Fibroblast of skin of abdomen (primary cell): ENCODE measurements around the gene RPF1. TPM values are rescaled to one million over a fixed set of nuclear protein-coding genes. Genes with fewer than 3 reads are reported as not detected.
"Not testable (repeated sequence)": the region's sequence is repeated elsewhere in the genome, so short reads cannot be mapped to it uniquely, and the experiment has no call there.

Experiments
- DNase-seq: peaks from one replicate; pipeline ENCODE4 v3.0.0-alpha.2; 2013
- polyA plus RNA-seq, 2 experiments: library from polyadenylated mRNA; unstranded; fragments of 120-200 nt; gene quantifications; one replicate each; pipeline ENCODE4 v1.2.1, GENCODE V29; 2013; ENCODE audit not compliant: insufficient read length in 2 of 2

The RPF1 gene
- polyA plus RNA-seq (2013, experiment 1 of 2; ENCODE audit: insufficient read length) = 36.6 TPM
- polyA plus RNA-seq (2013, experiment 2 of 2; ENCODE audit: insufficient read length) = 36.5 TPM

- peak; percentile 88 for DNase-seq
These were observed at the start of gene RPF1 for GRCh38 chr1:84478876-84479868. Gene RPF1 (plus strand): TSS chr1:84479266. CDS start chr1:84479282, 16 bp downstream.

GRCh38 chr1:84430546-84430945 lies 48.5 kb upstream of the RPF1 start:
- DNase-seq = no peak

GRCh38 chr1:84433258-84434080 lies 45.6 kb upstream of the RPF1 start:
- DNase-seq = peak; percentile 67

GRCh38 chr1:84434081-84434769 lies 44.8 kb upstream of the RPF1 start:
- no peak for DNase-seq

- DNase-seq = no peak
These were observed 44.1 kb upstream of the RPF1 start for GRCh38 chr1:84434801-84435549.

- DNase-seq = no peak
These were observed 42.0 kb upstream of the RPF1 start for GRCh38 chr1:84436876-84437655.

GRCh38 chr1:84442256-84442655 lies 36.8 kb upstream of the RPF1 start:
- peak; percentile 91 for DNase-seq

- DNase-seq = not testable (repeated sequence)
These were observed 36.1 kb upstream of the RPF1 start for GRCh38 chr1:84442747-84443646.

GRCh38 chr1:84448704-84449103 lies 30.4 kb upstream of the RPF1 start:
- DNase-seq = not testable (repeated sequence)

- no peak for DNase-seq
These were observed 28.2 kb upstream of the RPF1 start for GRCh38 chr1:84450910-84451309.

GRCh38 chr1:84452436-84452835 lies 26.6 kb upstream of the RPF1 start:
- DNase-seq = no peak

GRCh38 chr1:84462118-84462517 lies 16.9 kb upstream of the RPF1 start:
- no peak for DNase-seq

- no peak for DNase-seq
These were observed 11.8 kb upstream of the RPF1 start for GRCh38 chr1:84467298-84467697.

GRCh38 chr1:84476225-84476624 lies 2.8 kb upstream of the RPF1 start:
- no peak for DNase-seq

- no peak for DNase-seq
These were observed 932 bp downstream of the RPF1 start for GRCh38 chr1:84479998-84480397.

GRCh38 chr1:84480650-84481049 lies 1.6 kb downstream of the RPF1 start:
- DNase-seq = no peak

GRCh38 chr1:84481317-84481716 lies 2.3 kb downstream of the RPF1 start:
- no peak for DNase-seq

GRCh38 chr1:84488107-84488506 lies 9.0 kb downstream of the RPF1 start:
- DNase-seq = no peak

GRCh38 chr1:84489766-84490165 lies 10.7 kb downstream of the RPF1 start:
- no peak for DNase-seq

- DNase-seq = no peak
These were observed 13.7 kb downstream of the RPF1 start for GRCh38 chr1:84492726-84493125.
